ENCODE results near the gene ZNF148.

The ZNF148 gene

DNA sequence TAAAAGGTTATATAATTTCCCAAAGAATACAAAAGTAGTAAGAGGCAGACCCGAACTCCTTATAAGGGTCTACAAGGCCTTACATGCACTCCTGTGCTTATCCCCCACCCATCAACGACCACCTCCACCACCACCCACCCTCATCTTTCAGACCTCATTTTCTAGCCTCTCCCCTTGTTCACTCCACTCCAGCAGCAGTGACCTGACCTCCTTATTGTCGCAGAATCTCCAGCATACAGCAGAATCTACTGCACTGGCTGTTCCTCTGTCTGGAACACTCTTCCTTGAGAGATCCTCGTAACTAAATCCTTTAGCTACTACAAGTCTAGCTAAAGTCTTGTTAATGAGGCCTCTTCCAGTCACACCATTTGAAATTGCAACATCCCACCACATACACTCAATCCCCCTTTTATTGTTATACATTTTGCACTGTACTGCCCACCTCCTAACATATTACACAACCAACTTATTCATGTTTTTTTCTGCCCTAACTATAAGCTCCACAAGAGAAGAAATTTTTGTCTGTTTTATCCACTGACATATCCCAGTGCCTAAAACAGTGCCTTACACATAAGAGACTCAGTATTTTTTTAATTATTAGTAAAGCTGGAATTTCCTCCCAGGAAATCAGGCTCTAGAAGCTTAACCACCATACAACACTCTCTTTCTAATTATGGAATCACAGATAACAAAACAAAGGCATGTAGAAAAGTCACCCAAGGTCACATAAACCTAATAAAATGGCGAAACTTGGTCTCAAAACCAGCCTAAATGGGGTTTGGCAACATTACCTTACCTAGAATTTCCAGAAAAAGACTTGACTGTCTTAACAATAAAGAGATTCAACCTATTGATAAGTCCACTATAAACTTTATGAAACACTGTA is 40.2 kb downstream of the ZNF148 start:
- Histone ChIP-seq H3K36me3 (ENCODE audit: control insufficient read depth, insufficient read depth, low read length) (no peaks in the 10 kb centered on the region), H3K4me1 (ENCODE audit: control insufficient read depth, insufficient read depth, low read length) (no peaks in the 10 kb centered on the region), H3K4me3 (ENCODE audit: low read length) (no peak overlapping the region), H3K27me3 (ENCODE audit: control insufficient read depth, insufficient read depth, low read length) (no peaks in the 10 kb centered on the region), H3K9me3 (ENCODE audit: control insufficient read depth, insufficient read depth, low read length) (no peaks in the 10 kb centered on the region), H3K27ac (ENCODE audit: low read length) (no peak overlapping the region)
- no CpG with 5 or more reads among the region's 5 CpGs for WGBS (ENCODE audit: insufficient coverage, insufficient read length)
- no peak for DNase-seq (ENCODE audit: low read depth, low spot score)

DNA sequence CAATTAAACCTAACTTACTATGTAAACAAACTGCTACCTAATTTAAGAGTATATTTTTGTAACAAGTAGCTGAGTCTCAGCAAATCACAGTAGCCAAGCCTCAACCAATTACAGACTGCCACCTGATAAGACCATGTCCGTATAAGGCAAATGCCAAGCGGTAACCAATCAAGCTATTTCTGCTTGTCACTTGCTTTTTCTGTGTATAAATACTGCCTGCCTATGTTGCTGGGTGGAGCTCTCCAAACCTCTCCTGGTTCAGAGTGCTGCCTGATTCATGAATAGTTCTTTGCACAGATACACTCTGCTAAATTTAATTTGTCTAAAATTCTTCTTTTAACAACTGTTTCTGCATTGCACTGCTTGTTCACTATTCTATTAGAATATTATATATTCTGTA is 42.6 kb downstream of the ZNF148 start:
- Histone ChIP-seq H3K36me3 (ENCODE audit: control insufficient read depth, insufficient read depth, low read length) (no peaks in the 10 kb centered on the region), H3K4me3 (ENCODE audit: low read length) (no peak overlapping the region), H3K27ac (ENCODE audit: low read length) (no peak overlapping the region), H3K27me3 (ENCODE audit: control insufficient read depth, insufficient read depth, low read length) (no peaks in the 10 kb centered on the region), H3K4me1 (ENCODE audit: control insufficient read depth, insufficient read depth, low read length) (no peaks in the 10 kb centered on the region), H3K9me3 (ENCODE audit: control insufficient read depth, insufficient read depth, low read length) (no peaks in the 10 kb centered on the region)
- WGBS (ENCODE audit: insufficient coverage, insufficient read length) = no CpG with 5 or more reads among the region's 2 CpGs
- DNase-seq (ENCODE audit: low read depth, low spot score) = no peak

DNA sequence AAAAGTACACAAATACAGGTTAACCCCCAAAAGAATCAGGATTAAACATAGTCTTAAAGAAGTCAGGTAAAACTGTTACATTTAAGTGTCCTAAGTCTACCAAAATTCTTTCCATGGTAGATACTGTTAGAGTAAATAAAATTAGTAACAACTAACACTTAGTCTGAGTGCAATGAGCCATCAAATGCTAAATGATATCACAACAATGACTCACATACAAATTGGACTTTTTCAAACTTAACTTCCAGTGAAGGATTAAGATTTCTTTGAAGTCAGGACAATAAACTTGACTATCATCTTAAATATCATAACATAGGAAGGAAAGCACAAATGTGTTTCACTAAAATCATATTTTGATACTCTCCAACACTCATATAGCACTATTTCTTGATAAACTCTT is 43.9 kb downstream of the ZNF148 start:
- Histone ChIP-seq H3K27me3 (ENCODE audit: control insufficient read depth, insufficient read depth, low read length) (no peaks in the 10 kb centered on the region), H3K4me3 (ENCODE audit: low read length) (no peak overlapping the region), H3K36me3 (ENCODE audit: control insufficient read depth, insufficient read depth, low read length) (no peaks in the 10 kb centered on the region), H3K27ac (ENCODE audit: low read length) (no peak overlapping the region), H3K4me1 (ENCODE audit: control insufficient read depth, insufficient read depth, low read length) (no peaks in the 10 kb centered on the region), H3K9me3 (ENCODE audit: control insufficient read depth, insufficient read depth, low read length) (no peaks in the 10 kb centered on the region)
- DNase-seq (ENCODE audit: low read depth, low spot score) = no peak

DNA sequence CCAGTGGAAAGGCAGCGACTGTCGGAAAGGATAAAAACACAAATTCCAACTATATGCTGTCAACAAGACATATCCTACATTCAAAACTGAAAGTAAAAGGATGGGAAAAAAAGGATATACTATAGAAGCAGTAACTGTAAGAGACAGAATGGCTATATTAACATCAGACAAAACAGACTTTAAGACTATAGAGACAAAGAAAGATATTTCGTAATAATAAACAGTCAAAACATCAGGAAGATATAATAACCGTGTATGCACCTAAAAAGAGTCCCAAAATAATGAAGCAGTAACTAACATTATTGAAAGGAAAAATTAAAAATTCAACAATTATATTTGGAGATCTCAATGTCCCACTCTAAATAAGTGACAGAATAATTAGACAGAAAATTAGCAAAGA is 48.2 kb downstream of the ZNF148 start:
- H3K27me3 ChIP-seq (ENCODE audit: control insufficient read depth, insufficient read depth, low read length) = no peaks in the 10 kb centered on the region
- no CpG with 5 or more reads among the region's 4 CpGs for WGBS (ENCODE audit: insufficient coverage, insufficient read length)
- DNase-seq (ENCODE audit: low read depth, low spot score) = no peak
- no peaks in the 10 kb centered on the region for H3K4me1 ChIP-seq (ENCODE audit: control insufficient read depth, insufficient read depth, low read length)
- no peak overlapping the region for H3K4me3 ChIP-seq (ENCODE audit: low read length)
- H3K27ac ChIP-seq (ENCODE audit: low read length) = no peak overlapping the region
- no peaks in the 10 kb centered on the region for H3K36me3 ChIP-seq (ENCODE audit: control insufficient read depth, insufficient read depth, low read length)
- no peaks in the 10 kb centered on the region for H3K9me3 ChIP-seq (ENCODE audit: control insufficient read depth, insufficient read depth, low read length)

DNA sequence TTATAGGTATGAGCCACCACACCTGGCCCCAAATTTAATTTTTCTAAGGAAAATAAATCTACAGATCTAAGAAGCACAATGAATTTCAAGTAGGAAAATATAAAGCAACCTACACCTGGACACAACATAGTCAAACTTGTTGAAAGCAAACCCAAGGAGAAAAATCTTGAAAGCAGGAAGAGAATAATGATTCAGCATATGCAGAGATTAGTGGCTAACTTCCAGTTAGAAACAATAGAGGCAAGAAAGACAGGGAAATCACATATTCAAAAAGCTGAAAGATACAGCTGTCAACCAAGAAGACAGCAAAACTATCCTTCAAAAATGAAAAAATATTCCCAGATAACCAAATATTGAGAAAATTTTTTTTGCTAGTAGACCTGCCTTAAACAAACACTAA is 49.4 kb downstream of the ZNF148 start:
- Histone ChIP-seq H3K4me3 (ENCODE audit: low read length) (no peak overlapping the region), H3K36me3 (ENCODE audit: control insufficient read depth, insufficient read depth, low read length) (no peaks in the 10 kb centered on the region), H3K27me3 (ENCODE audit: control insufficient read depth, insufficient read depth, low read length) (no peaks in the 10 kb centered on the region), H3K27ac (ENCODE audit: low read length) (no peak overlapping the region), H3K9me3 (ENCODE audit: control insufficient read depth, insufficient read depth, low read length) (no peaks in the 10 kb centered on the region), H3K4me1 (ENCODE audit: control insufficient read depth, insufficient read depth, low read length) (no peaks in the 10 kb centered on the region)
- DNase-seq (ENCODE audit: low read depth, low spot score) = no peak

DNA sequence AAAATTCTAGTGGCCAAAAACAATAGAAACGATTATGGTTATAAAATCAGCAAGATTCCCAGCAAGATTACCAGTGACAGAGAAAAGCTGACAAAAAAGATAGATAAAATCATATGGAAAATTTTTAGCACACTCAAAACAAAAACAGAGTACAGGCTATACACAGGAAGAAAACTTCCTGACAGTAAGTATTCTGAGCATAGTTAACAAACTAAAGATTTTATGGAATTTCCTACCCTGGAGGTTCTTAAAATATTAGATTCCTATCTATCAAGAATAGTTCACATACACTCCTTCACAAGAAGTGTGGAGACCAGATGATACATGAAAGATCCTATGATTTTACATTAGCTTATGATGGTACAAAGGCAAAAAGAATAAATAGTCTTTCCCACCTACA is 50.8 kb downstream of the ZNF148 start:
- Histone ChIP-seq H3K4me3 (ENCODE audit: low read length) (no peak overlapping the region), H3K27ac (ENCODE audit: low read length) (no peak overlapping the region), H3K27me3 (ENCODE audit: control insufficient read depth, insufficient read depth, low read length) (no peaks in the 10 kb centered on the region), H3K9me3 (ENCODE audit: control insufficient read depth, insufficient read depth, low read length) (no peaks in the 10 kb centered on the region), H3K36me3 (ENCODE audit: control insufficient read depth, insufficient read depth, low read length) (no peaks in the 10 kb centered on the region), H3K4me1 (ENCODE audit: control insufficient read depth, insufficient read depth, low read length) (no peaks in the 10 kb centered on the region)
- no CpG with 5 or more reads among the region's 1 CpG for WGBS (ENCODE audit: insufficient coverage, insufficient read length)
- no peak for DNase-seq (ENCODE audit: low read depth, low spot score)

DNA sequence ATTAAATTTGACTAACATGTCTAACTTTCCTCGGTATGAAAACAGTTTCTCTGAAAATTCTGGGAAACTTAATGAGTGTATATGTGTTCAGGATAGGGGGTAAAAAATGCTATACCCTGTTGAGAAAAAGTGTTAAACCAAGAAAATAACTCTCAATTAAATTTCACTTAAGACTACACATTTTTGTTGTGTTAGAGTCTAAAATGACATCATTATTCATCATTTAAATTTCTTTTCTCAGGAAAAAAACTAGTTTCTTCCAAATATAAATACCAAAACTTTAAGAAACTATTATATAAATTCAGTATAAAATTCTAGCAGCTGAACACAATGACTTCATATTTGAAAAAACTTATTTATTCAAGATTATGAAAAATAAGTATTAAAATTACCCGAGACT is 52.2 kb downstream of the ZNF148 start:
- WGBS (ENCODE audit: insufficient coverage, insufficient read length) = no CpG with 5 or more reads among the region's 2 CpGs
- no peaks in the 10 kb centered on the region for H3K9me3 ChIP-seq (ENCODE audit: control insufficient read depth, insufficient read depth, low read length)
- H3K36me3 ChIP-seq (ENCODE audit: control insufficient read depth, insufficient read depth, low read length) = no peaks in the 10 kb centered on the region
- no peak overlapping the region for H3K4me3 ChIP-seq (ENCODE audit: low read length)
- no peak overlapping the region for H3K27ac ChIP-seq (ENCODE audit: low read length)
- H3K27me3 ChIP-seq (ENCODE audit: control insufficient read depth, insufficient read depth, low read length) = no peaks in the 10 kb centered on the region
- DNase-seq (ENCODE audit: low read depth, low spot score) = no peak
- H3K4me1 ChIP-seq (ENCODE audit: control insufficient read depth, insufficient read depth, low read length) = no peaks in the 10 kb centered on the region

DNA sequence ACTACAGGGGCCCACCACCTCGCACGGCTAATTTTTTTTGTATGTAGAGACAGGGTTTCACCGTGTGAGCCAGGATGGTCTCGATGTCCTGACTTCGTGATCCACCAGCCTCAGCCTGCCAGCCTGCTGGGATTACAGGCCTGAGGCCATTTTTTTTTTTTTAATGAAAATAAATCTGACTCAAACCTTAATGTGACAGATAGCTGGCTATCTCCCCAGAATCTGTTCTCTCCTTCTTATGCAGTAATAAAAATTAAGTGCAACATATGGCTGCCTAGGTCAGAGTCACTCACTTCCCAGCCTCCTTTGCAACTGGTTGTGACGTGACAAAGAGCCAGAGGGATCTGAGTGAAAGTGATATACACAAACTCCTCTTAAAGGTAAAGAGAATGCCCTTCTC is 53.0 kb downstream of the ZNF148 start:
- Histone ChIP-seq H3K9me3 (ENCODE audit: control insufficient read depth, insufficient read depth, low read length) (no peaks in the 10 kb centered on the region), H3K36me3 (ENCODE audit: control insufficient read depth, insufficient read depth, low read length) (no peaks in the 10 kb centered on the region), H3K27ac (ENCODE audit: low read length) (no peak overlapping the region), H3K27me3 (ENCODE audit: control insufficient read depth, insufficient read depth, low read length) (no peaks in the 10 kb centered on the region), H3K4me3 (ENCODE audit: low read length) (no peak overlapping the region), H3K4me1 (ENCODE audit: control insufficient read depth, insufficient read depth, low read length) (no peaks in the 10 kb centered on the region)
- WGBS (ENCODE audit: insufficient coverage, insufficient read length) = no CpG with 5 or more reads among the region's 6 CpGs
- DNase-seq (ENCODE audit: low read depth, low spot score) = no peak

DNA sequence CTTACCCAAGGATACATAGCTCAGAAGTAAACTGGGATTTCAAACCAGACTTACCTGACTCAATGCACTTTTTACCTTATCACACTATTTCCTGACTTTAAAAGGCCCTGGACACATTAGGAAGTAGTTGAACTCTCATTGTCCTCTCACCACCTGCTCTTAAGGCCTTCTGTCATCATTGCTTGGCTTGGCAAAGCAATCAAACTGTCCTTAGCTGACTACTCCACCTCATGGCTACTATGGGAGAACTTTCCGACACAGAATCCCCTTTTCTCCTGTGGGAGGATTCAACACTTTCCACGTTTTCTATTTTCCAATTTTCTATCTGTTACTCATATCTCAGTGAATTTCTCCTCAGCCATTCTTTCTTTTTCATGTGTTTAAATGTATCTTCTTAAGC is 55.4 kb downstream of the ZNF148 start:
- WGBS (ENCODE audit: insufficient coverage, insufficient read length) = no CpG with 5 or more reads among the region's 2 CpGs
- Histone ChIP-seq H3K36me3 (ENCODE audit: control insufficient read depth, insufficient read depth, low read length) (no peaks in the 10 kb centered on the region), H3K4me3 (ENCODE audit: low read length) (no peak overlapping the region), H3K4me1 (ENCODE audit: control insufficient read depth, insufficient read depth, low read length) (no peaks in the 10 kb centered on the region), H3K9me3 (ENCODE audit: control insufficient read depth, insufficient read depth, low read length) (no peaks in the 10 kb centered on the region), H3K27ac (ENCODE audit: low read length) (no peak overlapping the region), H3K27me3 (ENCODE audit: control insufficient read depth, insufficient read depth, low read length) (no peaks in the 10 kb centered on the region)
- DNase-seq (ENCODE audit: low read depth, low spot score) = no peak

DNA sequence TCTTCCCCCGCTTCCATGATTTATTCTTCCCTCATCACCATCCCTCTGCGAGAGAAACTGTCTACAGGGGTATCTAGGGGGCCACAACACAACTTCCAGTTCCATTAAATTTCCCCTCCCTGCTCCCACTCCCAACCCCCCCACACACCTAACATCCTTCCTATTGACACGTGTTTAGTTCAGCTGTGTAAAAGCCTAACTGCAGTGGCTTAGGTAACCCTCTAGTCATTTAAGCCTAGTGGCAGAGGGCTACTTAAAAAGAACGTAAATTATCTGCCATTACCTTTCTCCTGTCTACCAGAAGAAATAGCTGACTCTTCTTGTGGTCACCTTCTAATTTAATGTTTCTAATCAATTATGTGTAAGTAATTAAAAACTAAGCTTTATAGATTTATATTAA is 56.3 kb downstream of the ZNF148 start:
- no peak for DNase-seq (ENCODE audit: low read depth, low spot score)
- no peaks in the 10 kb centered on the region for H3K36me3 ChIP-seq (ENCODE audit: control insufficient read depth, insufficient read depth, low read length)

DNA sequence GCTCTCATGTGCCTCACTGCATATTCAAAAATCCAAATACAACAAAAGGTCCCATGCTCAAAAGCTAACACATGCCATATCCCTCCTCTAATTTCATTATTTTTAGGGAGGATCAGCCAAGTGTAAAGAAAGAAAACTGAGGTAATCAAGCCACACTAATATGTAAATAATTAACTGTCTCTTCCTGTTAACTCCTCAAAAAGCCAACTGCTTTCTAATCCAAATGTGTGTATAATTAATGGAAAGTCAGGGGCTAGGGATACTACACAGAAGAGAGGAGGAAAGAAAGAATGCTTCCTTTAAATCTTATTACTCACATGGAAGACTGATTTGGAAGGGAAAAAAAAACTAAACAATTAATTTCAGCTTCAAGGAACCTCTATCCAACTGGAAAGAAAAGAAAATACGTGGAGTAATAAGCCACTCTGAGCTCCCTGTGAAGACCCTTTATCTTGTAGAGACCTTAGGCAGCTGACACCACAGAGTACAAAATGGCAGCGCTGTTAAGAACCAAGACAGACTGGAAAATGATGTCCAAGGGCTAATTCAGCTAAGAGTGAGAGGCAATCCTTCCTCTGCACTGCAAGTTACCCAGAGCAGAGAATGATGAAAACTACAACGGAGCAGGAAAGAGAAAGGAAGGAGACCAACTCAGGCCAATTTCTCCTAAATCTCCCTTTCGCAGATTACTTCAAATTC is 56.8 kb downstream of the ZNF148 start:
- no CpG with 5 or more reads among the region's 4 CpGs for WGBS (ENCODE audit: insufficient coverage, insufficient read length)
- Histone ChIP-seq H3K4me1 (ENCODE audit: control insufficient read depth, insufficient read depth, low read length) (no peaks in the 10 kb centered on the region), H3K4me3 (ENCODE audit: low read length) (no peak overlapping the region), H3K36me3 (ENCODE audit: control insufficient read depth, insufficient read depth, low read length) (no peaks in the 10 kb centered on the region), H3K27me3 (ENCODE audit: control insufficient read depth, insufficient read depth, low read length) (no peaks in the 10 kb centered on the region), H3K9me3 (ENCODE audit: control insufficient read depth, insufficient read depth, low read length) (no peaks in the 10 kb centered on the region), H3K27ac (ENCODE audit: low read length) (no peak overlapping the region)
- no peak for DNase-seq (ENCODE audit: low read depth, low spot score)

More for the DNA sequence above, 56.3 kb downstream of the ZNF148 start:
- H3K9me3 ChIP-seq (ENCODE audit: control insufficient read depth, insufficient read depth, low read length) = no peaks in the 10 kb centered on the region
- no CpG with 5 or more reads among the region's 4 CpGs for WGBS (ENCODE audit: insufficient coverage, insufficient read length)
- no peak overlapping the region for H3K4me3 ChIP-seq (ENCODE audit: low read length)
- H3K27ac ChIP-seq (ENCODE audit: low read length) = no peak overlapping the region
- no peaks in the 10 kb centered on the region for H3K4me1 ChIP-seq (ENCODE audit: control insufficient read depth, insufficient read depth, low read length)
- no peaks in the 10 kb centered on the region for H3K27me3 ChIP-seq (ENCODE audit: control insufficient read depth, insufficient read depth, low read length)
